Neural cell (in vitro differentiated cells): Measurements from ENCODE around the gene GATM. TPM values are rescaled to one million over a fixed set of nuclear protein-coding genes. Genes with fewer than 3 reads are reported as not detected.
"Not testable (repeated sequence)": the region's sequence is repeated elsewhere in the genome, so short reads cannot be mapped to it uniquely, and the experiment has no call there.

Source experiments
- H2AFZ ChIP-seq: fragments of 200-600, 300-800 bp; sonication (generic), shearing (Covaris generic); 2 replicates; pipeline ENCODE4 v1.6.0; 2014; ENCODE audit warnings: low read depth, mild to moderate bottlenecking, antibody characterized with exemption, low read length, moderate library complexity
- H3F3A ChIP-seq: fragments of 200-600 bp; shearing (Covaris generic); 2 replicates; pipeline ENCODE4 v1.6.1; 2016; ENCODE audit warnings: mild to moderate bottlenecking, moderate library complexity, mixed read lengths, antibody characterized with exemption, low read length; ENCODE audit not compliant: insufficient read depth, poor library complexity, severe bottlenecking
- H3K27ac ChIP-seq: fragments of 200-600, 300-800 bp; sonication (generic), shearing (Covaris generic); 2 replicates; pipeline ENCODE4 v1.5.1; 2014; ENCODE audit warnings: mild to moderate bottlenecking, low read length, moderate library complexity
- H3K27me3 ChIP-seq: fragments of 300-800, 200-600 bp; sonication (generic), shearing (Covaris generic); 2 replicates; pipeline ENCODE4 v1.6.0; 2014; ENCODE audit warnings: mild to moderate bottlenecking, low read depth, low read length, moderate library complexity; ENCODE audit not compliant: insufficient read depth
- H3K36me3 ChIP-seq: fragments of 300-800, 200-600 bp; sonication (generic), shearing (Covaris generic); 2 replicates; pipeline ENCODE4 v1.5.1; 2014; ENCODE audit warnings: mild to moderate bottlenecking, antibody characterized with exemption, low read length, moderate library complexity; ENCODE audit not compliant: insufficient read depth
- H3K4me2 ChIP-seq: fragments of 300-800, 200-600 bp; sonication (generic), shearing (Covaris generic); 2 replicates; pipeline ENCODE4 v1.6.0; 2014; ENCODE audit warnings: mild to moderate bottlenecking, low read length
- H3K4me3 ChIP-seq: fragments of 300-800, 200-600 bp; sonication (generic), shearing (Covaris generic); 2 replicates; pipeline ENCODE4 v1.5.1; 2014; ENCODE audit warnings: mild to moderate bottlenecking, low read length, moderate library complexity
- H3K79me2 ChIP-seq: fragments of 200-600 bp; shearing (Covaris generic); replicated peaks from 2 replicates; pipeline ENCODE4 v1.6.0; 2014; ENCODE audit warnings: mild to moderate bottlenecking, low read length, moderate library complexity; ENCODE audit not compliant: insufficient read depth
- H3K9ac ChIP-seq: fragments of 300-800, 200-600 bp; sonication (generic), shearing (Covaris generic); 2 replicates; pipeline ENCODE4 v1.6.1; 2016; ENCODE audit warnings: mild to moderate bottlenecking, low read length, mixed read lengths
- H3K9me2 ChIP-seq: fragments of 200-600 bp; shearing (Covaris generic); 2 replicates; pipeline ENCODE4 v1.6.1; 2016; ENCODE audit warnings: mild to moderate bottlenecking, low read length, mixed read lengths; ENCODE audit not compliant: insufficient read depth
- H3K9me3 ChIP-seq: fragments of 200-600, 300-800 bp; sonication (generic), shearing (Covaris generic); 2 replicates; pipeline ENCODE4 v1.6.1; 2016; ENCODE audit warnings: mild to moderate bottlenecking, mixed run types, low read length, moderate library complexity, mixed read lengths
- H4K20me1 ChIP-seq: fragments of 200-600 bp; shearing (Covaris generic); 2 replicates; pipeline ENCODE4 v1.6.1; 2016; ENCODE audit warnings: mild to moderate bottlenecking, mixed run types; ENCODE audit not compliant: insufficient read depth
- EP300 ChIP-seq: fragments of 450-650 bp; conservative IDR thresholded peaks from 2 replicates; pipeline ENCODE4 v1.6.1; 2014; ENCODE audit warnings: antibody characterized with exemption, mild to moderate bottlenecking, moderate library complexity; ENCODE audit not compliant: poor library complexity, severe bottlenecking
- EZH2 ChIP-seq: fragments of 200-600, 300-800 bp; shearing (Covaris generic), sonication (generic); IDR thresholded peaks from 2 replicates; pipeline ENCODE4 v1.6.1; 2014; ENCODE audit warnings: antibody characterized with exemption, low read length, borderline replicate concordance, mild to moderate bottlenecking; ENCODE audit not compliant: insufficient read depth, poor library complexity, severe bottlenecking
- MXI1 ChIP-seq: fragments of 450-650 bp; conservative IDR thresholded peaks from 2 replicates; pipeline ENCODE4 v1.6.1; 2014; ENCODE audit warnings: antibody characterized with exemption, mild to moderate bottlenecking; ENCODE audit not compliant: poor library complexity, severe bottlenecking
- POLR2AphosphoS5 ChIP-seq: IDR thresholded peaks from 2 replicates; pipeline ENCODE4 v1.6.1; 2012
- RAD21 ChIP-seq: fragments of 450-650 bp; conservative IDR thresholded peaks from 2 replicates; pipeline ENCODE4 v1.6.1; 2014; ENCODE audit warnings: antibody characterized with exemption, mild to moderate bottlenecking, moderate library complexity
- SMC3 ChIP-seq: fragments of 450-650 bp; conservative IDR thresholded peaks from 2 replicates; pipeline ENCODE4 v1.6.1; 2014; ENCODE audit warnings: antibody characterized with exemption, mild to moderate bottlenecking, moderate library complexity; ENCODE audit not compliant: poor library complexity
- TAF1 ChIP-seq: IDR thresholded peaks from 2 replicates; pipeline ENCODE4 v1.6.1; 2012; ENCODE audit warnings: low read depth
- polyA plus RNA-seq: library from polyadenylated mRNA; depleted of rRNA; stranded (reverse); fragments of >200 nt; gene quantifications from 2 replicates; pipeline ENCODE4 v1.2.3, GENCODE V29; 2014
- small RNA-seq, 3 experiments: library from RNA; depleted of rRNA; stranded (forward); fragments of <200 nt; gene quantifications; one replicate each; pipeline ENCODE3, GENCODE V24; 2012
- TF ChIP-seq, protein P1 (sequence below): fragments of 450-650 bp; IDR thresholded peaks from 2 replicates; pipeline ENCODE4 v1.5.1; 2014; ENCODE audit warnings: antibody characterized with exemption, mild to moderate bottlenecking, moderate library complexity; ENCODE audit not compliant: poor library complexity, severe bottlenecking
- TF ChIP-seq, protein P2 (sequence below): IDR thresholded peaks from 2 replicates; pipeline ENCODE4 v1.6.1; 2012; ENCODE audit warnings: borderline replicate concordance

The GATM gene
- polyA plus RNA-seq, 1 donor from 2014 or later = 13.3 TPM

- Histone ChIP-seq H3K9ac (no peak overlapping the region), H3K9me2 (no peaks in the 10 kb centered on the region), H3K79me2 (no peaks in the 10 kb centered on the region), H3K4me3 (no peak overlapping the region), H3K27ac (no peak overlapping the region), H3K4me2 (no peak overlapping the region), H3F3A (no peaks in the 10 kb centered on the region), H3K9me3 (no peaks in the 10 kb centered on the region), H3K27me3 (no peaks in the 10 kb centered on the region), H3K36me3 (no peaks in the 10 kb centered on the region), H2AFZ (no peak overlapping the region), H4K20me1 (no peaks in the 10 kb centered on the region)
- no peak for TF ChIP-seq RAD21
- TF ChIP-seq, protein P1, sequence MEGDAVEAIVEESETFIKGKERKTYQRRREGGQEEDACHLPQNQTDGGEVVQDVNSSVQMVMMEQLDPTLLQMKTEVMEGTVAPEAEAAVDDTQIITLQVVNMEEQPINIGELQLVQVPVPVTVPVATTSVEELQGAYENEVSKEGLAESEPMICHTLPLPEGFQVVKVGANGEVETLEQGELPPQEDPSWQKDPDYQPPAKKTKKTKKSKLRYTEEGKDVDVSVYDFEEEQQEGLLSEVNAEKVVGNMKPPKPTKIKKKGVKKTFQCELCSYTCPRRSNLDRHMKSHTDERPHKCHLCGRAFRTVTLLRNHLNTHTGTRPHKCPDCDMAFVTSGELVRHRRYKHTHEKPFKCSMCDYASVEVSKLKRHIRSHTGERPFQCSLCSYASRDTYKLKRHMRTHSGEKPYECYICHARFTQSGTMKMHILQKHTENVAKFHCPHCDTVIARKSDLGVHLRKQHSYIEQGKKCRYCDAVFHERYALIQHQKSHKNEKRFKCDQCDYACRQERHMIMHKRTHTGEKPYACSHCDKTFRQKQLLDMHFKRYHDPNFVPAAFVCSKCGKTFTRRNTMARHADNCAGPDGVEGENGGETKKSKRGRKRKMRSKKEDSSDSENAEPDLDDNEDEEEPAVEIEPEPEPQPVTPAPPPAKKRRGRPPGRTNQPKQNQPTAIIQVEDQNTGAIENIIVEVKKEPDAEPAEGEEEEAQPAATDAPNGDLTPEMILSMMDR = no peak
- TF ChIP-seq, protein P2, sequence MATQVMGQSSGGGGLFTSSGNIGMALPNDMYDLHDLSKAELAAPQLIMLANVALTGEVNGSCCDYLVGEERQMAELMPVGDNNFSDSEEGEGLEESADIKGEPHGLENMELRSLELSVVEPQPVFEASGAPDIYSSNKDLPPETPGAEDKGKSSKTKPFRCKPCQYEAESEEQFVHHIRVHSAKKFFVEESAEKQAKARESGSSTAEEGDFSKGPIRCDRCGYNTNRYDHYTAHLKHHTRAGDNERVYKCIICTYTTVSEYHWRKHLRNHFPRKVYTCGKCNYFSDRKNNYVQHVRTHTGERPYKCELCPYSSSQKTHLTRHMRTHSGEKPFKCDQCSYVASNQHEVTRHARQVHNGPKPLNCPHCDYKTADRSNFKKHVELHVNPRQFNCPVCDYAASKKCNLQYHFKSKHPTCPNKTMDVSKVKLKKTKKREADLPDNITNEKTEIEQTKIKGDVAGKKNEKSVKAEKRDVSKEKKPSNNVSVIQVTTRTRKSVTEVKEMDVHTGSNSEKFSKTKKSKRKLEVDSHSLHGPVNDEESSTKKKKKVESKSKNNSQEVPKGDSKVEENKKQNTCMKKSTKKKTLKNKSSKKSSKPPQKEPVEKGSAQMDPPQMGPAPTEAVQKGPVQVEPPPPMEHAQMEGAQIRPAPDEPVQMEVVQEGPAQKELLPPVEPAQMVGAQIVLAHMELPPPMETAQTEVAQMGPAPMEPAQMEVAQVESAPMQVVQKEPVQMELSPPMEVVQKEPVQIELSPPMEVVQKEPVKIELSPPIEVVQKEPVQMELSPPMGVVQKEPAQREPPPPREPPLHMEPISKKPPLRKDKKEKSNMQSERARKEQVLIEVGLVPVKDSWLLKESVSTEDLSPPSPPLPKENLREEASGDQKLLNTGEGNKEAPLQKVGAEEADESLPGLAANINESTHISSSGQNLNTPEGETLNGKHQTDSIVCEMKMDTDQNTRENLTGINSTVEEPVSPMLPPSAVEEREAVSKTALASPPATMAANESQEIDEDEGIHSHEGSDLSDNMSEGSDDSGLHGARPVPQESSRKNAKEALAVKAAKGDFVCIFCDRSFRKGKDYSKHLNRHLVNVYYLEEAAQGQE = no peak
- TF ChIP-seq MXI1 = no peak
- no peak for TF ChIP-seq POLR2AphosphoS5
- no peak for TF ChIP-seq SMC3
- no peak for TF ChIP-seq TAF1
- no peak for TF ChIP-seq EZH2
- no peak for TF ChIP-seq EP300
Measured at GRCh38 chr15:45314960-45315359, 63.4 kb downstream of the GATM start.

DNA sequence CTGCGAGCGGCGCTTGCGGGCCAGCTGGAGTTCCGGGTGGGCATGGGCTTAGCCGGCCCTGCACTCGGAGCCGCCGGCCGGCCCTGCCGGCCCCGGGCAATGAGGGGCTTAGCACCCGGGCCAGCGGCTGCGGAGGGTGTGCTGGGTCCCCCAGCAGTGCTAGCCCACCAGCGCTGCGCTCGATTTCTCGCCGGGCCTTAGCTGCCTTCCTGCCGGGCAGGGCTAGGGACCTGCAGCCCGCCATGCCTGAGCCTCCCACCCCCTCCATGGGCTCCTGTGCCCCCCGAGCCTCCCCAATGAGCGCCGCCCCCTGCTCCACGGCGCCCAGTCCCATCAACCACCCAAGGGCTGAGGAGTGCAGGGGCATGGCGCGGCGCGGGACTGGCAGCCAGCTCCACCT is 64.2 kb downstream of the GATM start:
- H3F3A ChIP-seq, H3K9me3 ChIP-seq, H3K9me2 ChIP-seq, H3K36me3 ChIP-seq, H2AFZ ChIP-seq, H3K9ac ChIP-seq, H3K4me3 ChIP-seq, H3K79me2 ChIP-seq, H3K4me2 ChIP-seq, H3K27me3 ChIP-seq, H3K27ac ChIP-seq, H4K20me1 ChIP-seq: not testable (repeated sequence)

Small RNA genes lying within 50 kb of the gene (small RNA-seq; reads per million reads assigned to genes)
- gene RNU6-953P = 0.03 to 0.08 (median 0.07) reads per million in 3 experiments

Other genes starting within 250 kb of the GATM start
- not detected in 2 replicates for gene DUOXA1, start 248.7 kb downstream of the GATM start, polyA plus RNA-seq
- not detected in 2 replicates for gene DUOX1, start 248.6 kb downstream of the GATM start, polyA plus RNA-seq
- 41.5 and 50.6 TPM in 2 replicates for gene SHF, start 190.6 kb downstream of the GATM start, polyA plus RNA-seq
- not detected in 2 replicates for gene SLC28A2, start 126.3 kb downstream of the GATM start, polyA plus RNA-seq
- 6.7 and 7.1 TPM in 2 replicates for gene SLC30A4, start 144.2 kb upstream of the GATM start, polyA plus RNA-seq
- gene BLOC1S6, start 208.8 kb upstream of the GATM start, polyA plus RNA-seq = 179 and 184 TPM in 2 replicates